Brain microvascular endothelial cell (primary cell): ENCODE results near the gene ARMCX6.
"Not testable (repeated sequence)": the region's sequence is repeated elsewhere in the genome, so short reads cannot be mapped to it uniquely, and the experiment has no call there.

ENCODE experiments used
- DNase-seq: peaks from one replicate; pipeline ENCODE4 v3.0.0-alpha.2; 2020
- H3K27ac ChIP-seq: fragments of 250-450 bp; sonication (Bioruptor Pico); 2 replicates; pipeline ENCODE4 v1.5.1; 2020; ENCODE audit warnings: mild to moderate bottlenecking, moderate library complexity
- H3K27me3 ChIP-seq: fragments of 250-450 bp; sonication (Bioruptor Pico); replicated peaks from 2 replicates; pipeline ENCODE4 v1.5.1; 2020; ENCODE audit warnings: mild to moderate bottlenecking
- H3K36me3 ChIP-seq: fragments of 250-450 bp; sonication (Bioruptor Pico); replicated peaks from 2 replicates; pipeline ENCODE4 v1.5.1; 2020; ENCODE audit warnings: mild to moderate bottlenecking
- H3K4me3 ChIP-seq: 2 replicates; pipeline ENCODE4 v1.5.1; 2011; ENCODE audit warnings: low read depth, mild to moderate bottlenecking, control low read depth, low read length, moderate library complexity
- CTCF ChIP-seq: IDR thresholded peaks from 2 replicates; pipeline ENCODE4 v1.5.1; 2011; ENCODE audit warnings: low read depth, mild to moderate bottlenecking, moderate library complexity, low read length, control low read depth, inconsistent platforms; ENCODE audit errors: missing control alignments
- in situ Hi-C: cut with HindIII; loops from 2 replicates; pipeline ENCODE4 v1.10.0; 2017; ENCODE audit warnings: low sequenced_read_pairs, low pct_ligation_motif_present

Gene ARMCX6

GRCh38 chrX:101655534-101655933 is 37.7 kb upstream of the ARMCX6 start:
- no peak for DNase-seq
- TF ChIP-seq CTCF, result no peak
- Histone ChIP-seq H3K4me3 (no peak overlapping the region), H3K36me3 (peaks cover 4% of the 10 kb centered on the region), H3K27me3 (no peaks in the 10 kb centered on the region), H3K27ac (no peak overlapping the region)
- in situ Hi-C loops, result no loop called here

- DNase-seq, in situ Hi-C loops, H3K4me3 ChIP-seq, H3K27me3 ChIP-seq, H3K36me3 ChIP-seq, H3K27ac ChIP-seq: not testable (repeated sequence)
Observed at GRCh38 chrX:101647716-101648115, 29.9 kb upstream of the ARMCX6 start.

- Histone ChIP-seq H3K4me3 (no peak overlapping the region), H3K36me3 (no peaks in the 10 kb centered on the region), H3K27ac (no peak overlapping the region), H3K27me3 (no peaks in the 10 kb centered on the region)
- no peak for DNase-seq
- in situ Hi-C loops, result no loop called here
- no peak for TF ChIP-seq CTCF
Observed at GRCh38 chrX:101642093-101642492, 24.3 kb upstream of the ARMCX6 start.

GRCh38 chrX:101639583-101639982 is 21.8 kb upstream of the ARMCX6 start:
- in situ Hi-C loops, result no loop called here
- no peak for DNase-seq
- H3K4me3 ChIP-seq, result no peak overlapping the region
- no peak overlapping the region for H3K27ac ChIP-seq
- no peak for TF ChIP-seq CTCF
- no peaks in the 10 kb centered on the region for H3K36me3 ChIP-seq
- H3K27me3 ChIP-seq, result no peaks in the 10 kb centered on the region

- in situ Hi-C loops, result no loop called here
- no peak for DNase-seq
Observed at GRCh38 chrX:101619364-101619763, 1.6 kb upstream of the ARMCX6 start.

GRCh38 chrX:101605728-101606127 is 12.1 kb downstream of the ARMCX6 start:
- DNase-seq, result no peak
- TF ChIP-seq CTCF, result no peak
- H3K27ac ChIP-seq, result no peak overlapping the region
- no peaks in the 10 kb centered on the region for H3K27me3 ChIP-seq
- in situ Hi-C loops, result no loop called here
- no peak overlapping the region for H3K4me3 ChIP-seq
- H3K36me3 ChIP-seq, result no peaks in the 10 kb centered on the region

More at GRCh38 chrX:101619364-101619763, 1.6 kb upstream of the ARMCX6 start:
- Histone ChIP-seq H3K4me3 (no peak overlapping the region), H3K27ac (no peak overlapping the region), H3K36me3 (no peaks in the 10 kb centered on the region), H3K27me3 (no peaks in the 10 kb centered on the region)
- no peak for TF ChIP-seq CTCF

GRCh38 chrX:101605146-101605545 is 12.7 kb downstream of the ARMCX6 start:
- no peak for TF ChIP-seq CTCF
- in situ Hi-C loops, result no loop called here
- no peak overlapping the region for H3K27ac ChIP-seq
- no peak overlapping the region for H3K4me3 ChIP-seq
- no peaks in the 10 kb centered on the region for H3K27me3 ChIP-seq
- no peak for DNase-seq
- no peaks in the 10 kb centered on the region for H3K36me3 ChIP-seq
